GM19324 (cell line): Measurements from ENCODE around the gene TLR10.
A peak's percentile ranks its signal among the peaks of the same experiment; 100 is the strongest.
"Not testable (repeated sequence)": the region's sequence is repeated elsewhere in the genome, so short reads cannot be mapped to it uniquely, and the experiment has no call there.

Source experiments
- ATAC-seq: cut with Tn5 transposase; IDR thresholded peaks from one replicate; pipeline ENCODE4 v1.9.1; 2021; ENCODE audit warnings: mild to moderate bottlenecking, moderate library complexity; ENCODE audit not compliant: unreplicated experiment, low FRiP score

Gene TLR10

GRCh38 chr4:38803833-38804653 lies 21.3 kb upstream of the TLR10 start:
- ATAC-seq: peak; percentile 47

GRCh38 chr4:38802561-38803355 lies 20.0 kb upstream of the TLR10 start:
- ATAC-seq: no peak

DNA sequence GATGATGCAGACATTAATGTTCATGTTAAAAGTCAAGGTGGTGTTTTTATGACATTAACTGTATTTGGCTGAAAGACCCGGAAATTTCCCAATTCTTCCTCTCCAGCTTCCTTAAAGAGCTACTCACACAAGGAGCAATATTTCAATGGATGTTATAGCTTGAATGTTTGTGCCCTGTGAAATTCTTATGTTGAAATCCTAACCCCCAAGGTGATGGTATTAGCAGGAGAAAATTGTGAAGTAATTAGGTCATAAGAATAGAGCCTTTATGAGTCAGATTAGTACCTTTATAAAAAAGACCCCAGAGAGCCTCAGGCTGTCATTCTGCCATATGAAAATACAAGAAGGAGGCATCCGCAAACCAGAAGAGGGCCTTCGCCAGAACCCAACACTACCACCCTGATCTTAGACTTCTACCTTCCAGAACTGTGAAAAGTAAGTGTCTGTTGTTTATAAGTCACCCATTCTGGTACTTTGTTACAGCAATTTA lies 18.2 kb upstream of the TLR10 start:
- no peak for ATAC-seq

DNA sequence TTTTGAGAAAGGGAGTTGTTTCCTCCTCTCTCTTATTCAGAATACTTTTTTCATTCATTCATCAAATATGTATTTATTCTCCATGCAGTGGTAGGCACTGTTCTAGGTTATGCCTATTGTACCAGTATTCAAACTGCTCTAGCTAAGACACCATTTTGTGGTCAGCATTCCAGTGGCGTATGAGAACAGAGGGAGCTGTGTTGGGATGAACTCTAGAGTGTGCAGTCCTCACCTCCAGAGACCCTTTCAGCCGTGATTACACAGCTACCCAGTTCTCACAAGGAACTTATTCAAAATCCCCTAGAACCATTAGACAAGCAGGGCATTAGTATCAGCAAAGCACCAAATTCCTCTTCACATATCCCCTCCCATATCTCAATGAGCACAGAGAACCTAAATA lies 17.6 kb upstream of the TLR10 start:
- no peak for ATAC-seq

GRCh38 chr4:38795087-38795486 lies 12.3 kb upstream of the TLR10 start:
- no peak for ATAC-seq

GRCh38 chr4:38794051-38794450 lies 11.3 kb upstream of the TLR10 start:
- no peak for ATAC-seq

- ATAC-seq: no peak
Observed at GRCh38 chr4:38791010-38791409, 8.2 kb upstream of the TLR10 start.

DNA sequence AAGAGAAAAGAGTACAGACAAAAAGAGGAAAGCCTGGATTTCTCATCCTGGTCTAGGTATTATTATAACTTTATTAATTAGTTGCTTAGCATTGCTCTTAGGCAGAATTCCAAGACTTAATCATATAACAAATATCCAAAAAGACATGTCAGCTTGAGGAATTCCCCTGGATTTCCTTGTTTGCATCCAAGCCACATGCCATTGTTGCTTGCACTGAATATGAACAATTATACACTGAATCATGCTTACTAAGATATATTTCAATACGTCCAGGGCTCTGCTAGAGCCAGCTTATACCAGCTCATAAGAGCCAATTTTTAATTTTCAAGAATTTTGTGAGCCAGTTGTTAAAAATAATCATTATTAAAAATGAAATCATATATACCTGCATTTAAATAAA lies 5.5 kb upstream of the TLR10 start:
- no peak for ATAC-seq

DNA sequence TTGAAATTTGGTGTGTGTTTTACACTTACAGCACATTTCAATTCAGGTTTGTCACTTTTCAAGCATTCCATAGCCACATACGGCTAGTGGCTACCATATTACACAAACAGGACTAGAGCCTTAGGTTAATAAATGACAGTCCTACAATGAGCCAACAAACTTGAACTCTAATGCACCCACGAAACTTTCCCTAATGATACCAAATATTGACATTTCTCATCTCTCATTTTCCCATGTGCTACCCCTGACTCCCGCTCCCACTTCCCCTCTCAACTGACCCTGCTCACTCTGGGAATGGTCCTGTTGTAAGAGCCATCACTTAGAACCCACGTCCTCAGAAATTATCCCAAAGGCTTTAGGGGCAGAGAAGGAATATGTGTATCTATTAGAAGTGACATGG lies 4.9 kb upstream of the TLR10 start:
- ATAC-seq: no peak

DNA sequence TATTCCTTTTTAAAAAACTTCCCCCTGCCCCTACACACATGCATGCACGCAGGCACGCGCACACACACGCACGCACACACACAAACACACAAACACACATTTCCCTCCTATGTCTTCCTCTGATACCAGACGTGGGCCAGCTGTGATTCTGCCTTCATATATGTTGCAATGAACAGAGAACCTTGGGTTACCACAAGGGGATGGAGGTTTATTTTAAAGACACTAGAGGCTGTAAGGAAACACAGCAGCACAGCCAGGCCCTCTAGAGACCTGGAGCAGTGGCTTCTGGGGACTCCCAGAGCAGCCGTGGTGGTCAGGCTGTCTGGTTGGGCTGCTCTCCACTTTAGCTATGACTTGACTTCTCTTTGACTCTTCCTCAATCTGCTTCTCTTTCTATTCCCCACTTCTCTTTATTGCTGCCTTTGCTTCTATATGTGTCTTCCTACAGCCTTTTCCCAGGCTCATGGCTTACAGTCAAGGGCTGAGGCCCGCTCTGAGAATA lies 3.2 kb upstream of the TLR10 start:
- ATAC-seq: no peak

DNA sequence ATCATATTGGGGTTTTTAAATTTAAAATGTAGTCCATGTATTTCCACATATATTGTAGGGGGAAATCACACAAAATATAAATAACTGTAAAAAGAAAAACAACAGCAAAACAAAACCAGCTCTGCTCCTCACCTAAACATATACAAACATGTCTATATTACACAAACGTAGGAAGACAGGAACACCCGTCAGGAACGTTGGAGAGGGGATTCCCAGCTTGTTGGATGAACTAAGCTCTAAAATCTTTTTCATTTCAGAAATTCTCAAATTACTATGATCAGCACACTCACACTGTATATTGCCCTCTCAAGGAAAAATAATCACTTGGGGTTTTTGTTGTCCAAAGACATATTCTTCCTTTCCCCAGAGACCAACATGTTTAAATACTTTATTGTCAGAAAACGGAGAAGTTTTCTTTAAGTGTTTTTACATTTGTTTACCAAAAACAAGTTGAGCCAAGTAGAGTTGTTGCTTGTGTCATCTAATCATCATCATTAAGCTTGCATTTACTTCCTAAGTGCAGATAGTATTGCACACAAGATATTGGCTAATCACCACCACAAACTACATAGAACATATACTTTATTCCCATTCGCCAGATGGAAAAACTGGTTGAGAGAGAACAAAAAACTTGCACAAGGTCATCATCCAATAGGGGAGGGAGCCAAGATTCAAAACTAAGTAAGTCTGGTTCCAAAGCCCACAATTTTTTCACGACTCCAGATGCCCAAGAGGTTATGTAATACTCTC lies 2.4 kb upstream of the TLR10 start:
- no peak for ATAC-seq

- ATAC-seq: no peak
Observed at GRCh38 chr4:38784141-38784540, 1.4 kb upstream of the TLR10 start.

- no peak for ATAC-seq
Observed at GRCh38 chr4:38783109-38783460, 295 bp upstream of the TLR10 start.

DNA sequence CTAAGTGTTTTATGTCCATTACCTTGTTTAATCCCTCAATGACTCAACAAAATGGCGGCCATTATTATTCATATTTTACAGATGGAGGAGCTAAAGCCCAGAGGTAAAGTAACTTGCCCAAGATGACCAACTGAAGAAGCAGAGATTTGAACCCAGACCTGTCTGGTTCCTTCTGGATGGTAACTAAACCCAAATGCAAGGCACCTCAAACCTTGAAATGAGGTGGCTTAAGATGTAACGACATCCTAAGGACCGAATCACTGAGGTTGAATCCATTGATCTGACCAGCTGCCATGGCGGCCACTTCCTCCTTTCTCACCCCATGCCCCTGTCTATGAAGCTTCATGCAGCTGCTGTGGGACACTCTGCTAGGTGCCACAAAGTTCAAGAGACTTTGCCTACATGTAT lies 932 bp downstream of the TLR10 start:
- ATAC-seq: peak; percentile 35

DNA sequence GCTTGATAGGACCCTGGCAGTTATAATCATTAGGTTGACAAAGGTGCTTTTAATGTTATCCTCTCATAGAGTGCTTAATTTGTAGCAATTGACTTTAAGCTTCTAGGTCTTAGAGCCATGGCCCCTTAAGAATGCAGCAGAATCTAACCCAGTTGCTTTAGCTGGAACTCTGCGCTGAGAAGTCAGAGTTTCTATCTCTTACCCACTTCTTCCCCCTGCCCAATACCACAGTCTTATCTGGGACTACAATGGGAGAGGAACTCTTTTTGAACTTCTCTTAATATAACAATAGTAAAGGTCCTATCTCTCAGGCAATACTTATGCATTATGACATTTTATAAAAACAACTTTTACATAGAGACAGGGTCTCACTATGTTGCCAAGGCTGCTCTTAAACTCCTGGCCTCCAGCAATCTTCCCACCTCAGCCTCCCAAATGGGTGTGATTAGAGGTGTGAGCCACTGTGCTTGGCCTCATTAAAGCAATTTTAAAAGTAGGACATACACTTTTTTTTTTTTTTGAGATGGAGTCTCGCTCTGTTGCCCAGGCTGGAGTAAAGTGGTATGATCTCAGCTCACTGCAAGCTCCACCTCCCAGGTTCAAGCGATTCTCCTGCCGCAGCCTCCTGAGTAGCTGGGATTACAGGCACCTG lies 1.8 kb downstream of the TLR10 start:
- ATAC-seq: no peak

DNA sequence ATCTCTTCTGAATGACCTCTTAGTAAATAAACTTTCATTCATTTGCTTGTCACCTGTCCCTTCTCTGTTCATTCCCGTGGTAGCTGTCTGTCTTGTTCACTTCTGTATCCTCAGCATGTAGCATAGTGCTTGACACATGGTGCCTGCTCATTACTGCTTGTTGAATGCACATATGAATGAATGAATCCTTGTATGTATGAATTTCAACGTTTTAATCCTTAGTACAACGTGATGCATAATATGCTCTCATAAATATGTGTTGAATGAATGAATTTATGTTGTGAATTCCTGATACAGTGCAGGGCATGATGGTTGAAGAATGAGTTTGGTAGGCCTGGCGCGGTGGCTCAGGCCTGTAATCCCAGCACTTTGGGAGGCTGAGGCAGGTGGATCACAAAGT lies 3.0 kb downstream of the TLR10 start:
- ATAC-seq: no peak

DNA sequence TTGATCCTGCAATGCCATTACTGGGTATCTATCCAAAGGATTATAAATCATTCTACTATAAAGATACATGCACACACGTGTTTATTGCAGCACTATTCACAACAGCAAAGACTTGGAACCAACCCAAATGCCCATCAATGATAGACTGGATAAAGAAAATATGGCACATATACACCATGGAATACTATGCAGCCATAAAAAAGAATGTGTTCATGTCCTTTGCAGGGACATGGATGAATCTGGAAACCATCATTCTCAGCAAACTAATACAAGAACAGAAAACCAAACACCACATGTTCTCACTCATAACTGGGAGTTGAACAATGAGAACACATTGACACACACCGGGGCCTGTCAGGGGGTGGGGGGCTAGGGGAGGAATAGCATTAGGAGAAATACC lies 4.9 kb downstream of the TLR10 start:
- not testable (repeated sequence) for ATAC-seq

- no peak for ATAC-seq
Observed at GRCh38 chr4:38775326-38775725, 7.5 kb downstream of the TLR10 start.

DNA sequence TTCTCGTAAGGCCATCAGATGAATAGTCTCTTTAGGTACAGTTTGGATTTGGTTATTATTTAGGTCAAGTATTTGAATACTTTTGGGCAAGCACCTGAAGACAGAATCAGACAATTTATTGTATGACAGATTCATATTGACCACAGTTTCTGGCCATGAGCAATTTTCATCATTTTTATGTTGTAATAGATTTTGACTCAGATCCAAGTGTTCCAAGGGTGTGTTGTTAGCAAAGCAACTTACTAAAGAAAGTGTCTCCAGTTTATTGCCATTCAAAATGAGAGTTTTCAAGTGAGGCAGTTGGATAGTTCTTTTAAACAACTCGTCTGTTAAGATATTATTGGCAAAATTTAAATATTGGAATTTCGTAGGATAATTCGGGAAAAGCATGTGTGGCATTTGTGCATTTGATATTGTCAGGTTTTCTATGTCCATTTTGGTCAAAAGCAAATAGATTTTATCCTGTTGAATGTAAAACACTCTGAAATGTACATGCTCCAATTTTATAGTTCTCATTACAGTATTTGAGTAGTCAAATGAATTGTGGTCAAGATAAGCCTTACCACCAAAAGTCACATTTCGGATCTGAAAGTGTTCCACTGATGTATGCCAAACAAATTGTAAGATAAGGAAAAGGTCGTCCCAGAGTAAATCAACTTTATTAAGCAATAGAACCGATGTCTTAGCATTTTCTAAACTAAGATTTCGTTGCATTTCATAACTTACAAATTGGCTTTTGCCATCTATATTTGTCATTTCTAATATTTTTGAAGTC lies 8.4 kb downstream of the TLR10 start:
- ATAC-seq: no peak

DNA sequence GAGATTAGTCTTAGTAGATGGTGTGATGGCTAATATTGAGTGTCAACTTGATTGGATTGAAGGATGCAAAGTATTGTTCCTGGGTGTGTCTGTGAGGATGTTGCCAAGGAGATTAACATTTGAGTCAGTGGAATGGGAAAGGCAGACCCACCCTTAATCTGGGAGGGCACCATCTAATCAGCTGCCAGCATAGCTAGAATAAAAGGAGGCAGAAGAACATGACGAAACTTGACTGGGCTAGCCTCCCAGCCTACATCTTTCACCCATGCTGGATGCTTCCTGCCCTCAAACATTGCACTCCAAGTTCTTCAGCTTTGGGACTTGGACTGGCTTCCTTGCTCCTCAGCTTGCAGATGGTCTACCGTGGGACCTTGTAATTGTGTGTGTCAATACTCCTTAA lies 12.5 kb downstream of the TLR10 start:
- not testable (repeated sequence) for ATAC-seq
